H54 (cell line): ENCODE data around the gene ZNF746.

Experiments
- DNase-seq: peaks from one replicate; pipeline ENCODE4 v3.0.0; 2011; ENCODE audit warnings: low spot score, mixed read lengths; ENCODE audit not compliant: insufficient read length
- FAIRE-seq: peaks from 3 replicates; lab custom pipeline; 2011; peaks lifted over from hg19 to GRCh38; lab: Jason Lieb, UNC
- POLR2A ChIP-seq: IDR thresholded peaks from 2 replicates; pipeline ENCODE4 v1.6.1; 2011; ENCODE audit warnings: low read depth, mild to moderate bottlenecking, low read length

Gene ZNF746

DNA sequence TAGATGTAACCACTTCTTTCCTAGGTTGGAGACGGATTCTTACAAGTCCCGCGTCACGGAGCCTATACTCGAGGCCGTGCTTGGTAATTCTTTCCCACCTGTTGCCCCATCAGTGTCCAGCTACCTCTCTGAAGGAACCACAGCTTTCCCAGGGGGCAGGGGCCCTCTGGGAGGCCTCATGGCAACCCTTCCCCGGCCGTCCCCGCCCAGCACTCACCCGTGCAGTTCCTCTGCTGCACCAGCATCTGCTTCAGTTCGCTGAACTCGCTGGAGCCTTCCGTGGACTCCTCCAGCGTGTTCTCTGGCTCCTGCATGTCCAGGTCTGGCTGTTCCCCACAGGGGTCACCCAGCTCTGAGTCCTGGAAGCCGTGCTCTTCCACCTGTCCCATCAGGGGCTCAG lies 61.3 kb downstream of the ZNF746 start:
- FAIRE-seq, result no peak

DNA sequence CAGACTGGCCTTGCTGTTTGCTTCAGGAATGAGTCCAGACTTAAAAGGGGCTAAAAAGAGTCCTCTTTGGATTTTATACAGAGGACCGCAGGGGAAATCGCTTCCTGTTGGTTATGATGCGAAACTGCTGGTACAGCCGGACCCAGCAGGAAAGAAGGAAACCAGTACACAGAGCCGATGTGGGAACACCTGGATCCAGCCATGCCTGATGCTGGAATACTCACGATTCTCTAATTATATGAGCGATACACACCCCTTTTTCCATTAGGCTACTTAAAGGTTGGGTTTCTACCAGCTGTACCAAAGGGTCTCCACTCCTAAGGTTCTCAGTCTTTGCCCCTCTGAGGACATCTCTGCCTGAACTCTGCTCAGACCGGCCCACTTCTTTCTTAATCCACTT lies 64.5 kb downstream of the ZNF746 start:
- no peak for DNase-seq
- no peak for FAIRE-seq
- no peak for TF ChIP-seq POLR2A

More for the DNA sequence above, 61.3 kb downstream of the ZNF746 start:
- DNase-seq, result no peak
- TF ChIP-seq POLR2A, result no peak

DNA sequence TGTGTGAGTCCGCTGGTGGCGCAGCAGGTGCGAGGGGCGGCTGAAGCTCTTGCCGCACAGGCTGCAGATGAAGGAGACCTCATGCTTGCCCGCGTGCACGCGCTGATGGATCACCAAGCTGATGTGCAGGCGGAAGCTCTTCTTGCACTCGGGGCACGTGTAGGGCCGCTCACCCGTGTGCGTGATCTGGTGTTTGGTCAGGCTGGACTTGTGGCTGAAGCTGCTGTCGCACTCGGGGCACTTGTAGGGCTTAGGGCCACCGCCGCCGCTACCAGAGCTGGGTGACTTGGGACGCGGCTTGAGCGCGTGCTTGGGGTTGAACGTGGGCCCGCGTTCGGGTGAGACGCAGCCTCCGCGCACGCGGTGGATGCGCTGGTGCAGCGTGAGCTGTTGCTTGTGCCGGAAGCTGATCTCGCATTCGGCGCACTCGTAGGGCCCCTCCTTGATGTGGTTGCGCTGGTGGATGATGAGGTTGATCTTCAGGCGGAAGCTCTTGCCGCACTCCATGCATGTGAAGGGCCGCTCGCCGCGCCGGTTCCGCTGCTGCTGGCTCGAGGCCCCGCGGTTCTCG lies 65.4 kb downstream of the ZNF746 start:
- DNase-seq (no peak), FAIRE-seq (no peak)
- TF ChIP-seq POLR2A, result no peak

DNA sequence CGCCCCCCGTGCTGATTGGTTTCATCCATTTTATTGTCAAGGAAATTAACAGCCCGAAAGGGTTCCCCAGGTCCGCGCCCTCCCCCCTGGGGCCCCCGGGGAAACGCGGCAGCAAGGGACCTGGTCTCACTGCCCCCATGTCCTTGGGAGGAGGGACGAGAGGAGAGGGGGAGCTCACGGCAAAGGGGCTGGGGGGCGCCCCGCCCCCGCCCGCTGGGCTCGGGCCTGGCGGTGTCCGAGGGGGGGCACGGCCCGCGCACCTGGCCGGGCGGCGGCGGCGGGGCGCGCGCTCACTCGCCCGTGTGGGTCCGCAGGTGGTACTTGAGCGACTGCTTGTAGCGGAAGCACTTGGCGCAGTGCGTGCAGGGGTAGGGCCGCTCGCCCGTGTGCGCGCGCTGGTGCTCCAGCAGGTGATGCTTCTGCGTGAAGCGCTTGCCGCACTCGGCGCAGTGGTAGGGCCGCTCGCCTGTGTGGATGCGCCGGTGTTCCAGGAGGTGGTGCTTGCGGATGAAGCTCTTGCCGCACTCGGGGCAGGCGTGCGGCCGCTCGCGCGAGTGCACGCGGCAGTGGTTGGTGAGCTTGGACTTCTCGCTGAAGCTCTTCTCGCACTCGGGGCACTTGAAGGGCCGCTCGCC lies 66.0 kb downstream of the ZNF746 start:
- no peak for TF ChIP-seq POLR2A
- no peak for DNase-seq
- no peak for FAIRE-seq

DNA sequence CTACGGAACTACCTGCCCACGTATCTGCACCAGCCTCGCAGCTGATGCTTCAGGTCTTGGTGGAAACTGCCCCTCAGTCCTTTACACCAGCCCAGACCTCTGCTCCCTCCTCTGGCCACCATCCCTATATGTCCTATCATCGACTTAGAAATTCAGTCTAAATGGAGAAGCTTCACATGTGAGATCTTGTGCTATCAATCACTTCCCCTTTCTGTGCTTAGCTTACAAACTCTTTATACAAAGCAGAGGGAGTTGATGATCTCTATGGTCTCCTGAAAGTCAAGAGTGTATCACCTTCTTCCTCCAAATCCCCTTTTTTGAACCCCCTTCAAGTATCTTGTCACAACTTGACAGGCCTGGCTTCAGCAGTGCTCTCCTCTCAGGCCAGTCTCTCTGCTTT lies 67.4 kb downstream of the ZNF746 start:
- FAIRE-seq (no peak), DNase-seq (no peak)
- no peak for TF ChIP-seq POLR2A

DNA sequence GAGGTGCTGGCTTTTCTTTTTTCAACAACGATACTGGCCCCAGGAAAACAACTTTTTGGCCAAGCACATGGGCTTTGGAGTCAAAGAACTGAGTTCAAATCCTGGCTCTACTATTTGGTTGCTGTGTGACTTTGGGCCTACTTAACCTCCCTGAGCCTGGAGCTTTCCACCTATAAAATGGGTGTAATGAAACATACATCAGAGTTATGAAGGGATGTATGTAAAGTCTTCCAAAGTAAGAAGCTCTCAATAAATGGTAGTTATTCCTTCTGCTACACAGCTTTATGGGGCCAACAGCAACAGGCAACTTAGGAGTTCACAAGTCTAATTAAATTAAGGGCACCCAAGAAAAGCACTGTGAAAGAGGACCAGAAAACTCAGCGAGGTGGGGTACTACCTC lies 69.7 kb downstream of the ZNF746 start:
- DNase-seq, result no peak
- no peak for FAIRE-seq
- no peak for TF ChIP-seq POLR2A

DNA sequence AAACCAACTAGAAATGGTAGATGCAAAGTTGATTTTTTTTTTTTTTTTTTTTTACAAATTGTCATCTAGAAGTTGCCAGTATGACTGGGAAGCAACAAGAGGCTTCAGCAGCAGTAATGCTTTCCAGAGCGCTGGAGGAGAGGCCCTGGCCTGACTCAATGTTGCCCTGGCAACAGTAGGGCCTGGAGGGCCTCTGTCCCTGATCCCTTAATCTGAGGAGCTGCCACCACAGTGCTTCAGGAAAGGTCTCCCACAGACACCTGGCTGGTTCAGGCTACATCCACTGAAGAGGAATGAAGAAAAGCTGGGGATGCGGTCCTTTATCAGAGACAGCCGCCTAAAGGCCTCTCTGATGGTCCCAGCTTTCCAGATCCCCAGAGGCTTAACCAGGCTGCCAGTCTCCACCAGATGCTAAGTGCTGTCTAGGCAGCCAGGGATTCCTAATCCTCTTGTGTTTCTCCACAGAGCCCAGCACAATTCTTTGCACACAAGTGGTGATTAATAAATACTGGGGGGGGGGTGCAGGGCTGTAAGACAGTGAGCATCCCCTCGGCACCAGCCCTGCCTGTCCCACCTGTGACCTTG lies 70.4 kb downstream of the ZNF746 start:
- FAIRE-seq (no peak), DNase-seq (no peak)
- TF ChIP-seq POLR2A, result no peak

DNA sequence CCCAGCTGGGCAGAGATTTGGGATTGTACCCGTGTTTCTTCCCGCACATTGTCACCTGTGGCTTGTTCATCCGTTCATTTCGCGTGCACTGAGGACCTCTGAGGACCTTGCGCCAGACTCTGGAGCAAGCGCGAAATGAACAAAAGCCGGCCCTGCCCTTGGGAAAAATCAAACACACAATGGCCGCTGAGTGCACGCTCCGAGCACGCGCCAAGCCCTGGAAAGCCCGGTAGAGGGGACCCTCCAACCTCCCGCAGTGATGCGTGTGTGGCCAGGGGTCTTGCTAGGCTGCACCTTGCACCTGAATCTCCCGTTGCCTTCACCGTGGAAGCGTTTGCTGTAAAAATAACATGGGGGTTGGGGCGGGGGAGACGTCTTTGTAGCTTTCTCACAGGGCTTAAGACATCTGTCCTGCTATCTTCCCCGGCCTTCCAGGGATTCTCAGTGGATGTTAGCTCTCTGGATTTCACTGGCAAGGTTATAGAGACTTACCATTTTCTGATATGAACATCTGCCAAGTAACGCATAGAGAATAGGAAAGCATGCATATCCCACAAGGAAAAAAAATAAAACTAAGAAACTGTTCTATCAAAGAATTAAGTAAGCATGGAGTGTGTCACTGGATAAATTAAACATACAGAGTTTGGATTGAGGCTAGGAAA lies 74.0 kb downstream of the ZNF746 start:
- TF ChIP-seq POLR2A, result no peak
- DNase-seq (no peak), FAIRE-seq (no peak)

DNA sequence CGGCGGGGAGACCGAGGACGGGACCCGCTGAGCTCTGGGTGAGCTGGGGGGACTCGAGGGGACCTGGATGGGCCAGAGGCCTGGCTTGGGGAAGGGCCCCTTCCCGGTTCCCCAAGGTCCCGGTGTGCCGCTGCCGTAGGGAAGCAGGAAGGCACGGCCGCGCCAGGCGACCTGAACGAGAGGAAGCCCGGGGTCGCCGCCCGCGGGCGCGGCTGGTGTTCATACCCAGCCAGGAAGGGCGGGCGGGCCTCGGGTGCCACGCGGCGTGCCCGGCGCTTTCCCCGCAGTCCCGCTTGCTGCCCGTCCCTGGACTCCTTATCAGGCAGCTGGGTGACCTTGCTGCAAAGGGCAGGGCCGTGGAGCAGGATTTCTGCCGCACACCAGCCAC lies 74.7 kb downstream of the ZNF746 start:
- FAIRE-seq (no peak), DNase-seq (no peak)
- no peak for TF ChIP-seq POLR2A
